ENCODE data around the gene CACNG6. TPM values are rescaled to one million over a fixed set of nuclear protein-coding genes. Genes with fewer than 3 reads are reported as not detected.
"Not testable (repeated sequence)": the region's sequence is repeated elsewhere in the genome, so short reads cannot be mapped to it uniquely, and the experiment has no call there.

The CACNG6 gene
- total and polyA plus RNA-seq, 7 experiments from 2014 or later, result 0.42 to 1.9 TPM; not detected in 5

GRCh38 chr19:54029930-54030490 is 38.6 kb downstream of the CACNG6 start:
- ATAC-seq (peak; percentile 51), DNase-seq (peak; percentile 9 to 55 (median 31))
- no peak overlapping the region for H3K4me3 ChIP-seq (ENCODE audit: low read length)
- peaks cover 6 to 38% (median 30%) of the 10 kb centered on the region in 5 donors for H3K27me3 Mint-ChIP-seq
- H3K36me3 Mint-ChIP-seq, result no peaks in the 10 kb centered on the region
- CTCF ChIA-PET, result interaction anchor here (0.5 to 2.4 kb wide), 9 partner anchors 9 to 1390 kb away, joined by 3 to 10 read pairs (median 3); no protein-coding TSS in a partner anchor
- H3K27me3 ChIP-seq (ENCODE audit: control insufficient read depth in 2 of 2, insufficient read depth in 2 of 2, low read length in 2 of 2), result no peaks in the 10 kb centered on the region
- H3K36me3 ChIP-seq (ENCODE audit: control insufficient read depth in 2 of 3, insufficient read depth in 3 of 3, low read length in 3 of 3), result no peaks in the 10 kb centered on the region
- H3K27ac ChIP-seq (ENCODE audit: low read depth, low read length), result no peak overlapping the region
- intact Hi-C loops (cut with micrococcal nuclease), result loop anchor here in 1 of 2 donors (1.0 to 5.0 kb wide), 3 partner anchors 237 to 833 kb away; no protein-coding TSS in a partner anchor
- no peak overlapping the region for H3K27ac Mint-ChIP-seq
- peaks cover 0 to 8% (median 0%) of the 10 kb centered on the region in 7 donors for H3K4me1 Mint-ChIP-seq
- H3K4me1 ChIP-seq (ENCODE audit: control insufficient read depth in 2 of 2, insufficient read depth in 2 of 2, low read length in 2 of 2), result no peaks in the 10 kb centered on the region
- no peaks in the 10 kb centered on the region for H3K9me3 ChIP-seq (ENCODE audit: control insufficient read depth in 2 of 3, low read length in 3 of 3)
- H3K9me3 Mint-ChIP-seq, result no peaks in the 10 kb centered on the region
- H3K4me3 Mint-ChIP-seq, result no peak overlapping the region
- POLR2A ChIA-PET, result no interaction called here

DNA sequence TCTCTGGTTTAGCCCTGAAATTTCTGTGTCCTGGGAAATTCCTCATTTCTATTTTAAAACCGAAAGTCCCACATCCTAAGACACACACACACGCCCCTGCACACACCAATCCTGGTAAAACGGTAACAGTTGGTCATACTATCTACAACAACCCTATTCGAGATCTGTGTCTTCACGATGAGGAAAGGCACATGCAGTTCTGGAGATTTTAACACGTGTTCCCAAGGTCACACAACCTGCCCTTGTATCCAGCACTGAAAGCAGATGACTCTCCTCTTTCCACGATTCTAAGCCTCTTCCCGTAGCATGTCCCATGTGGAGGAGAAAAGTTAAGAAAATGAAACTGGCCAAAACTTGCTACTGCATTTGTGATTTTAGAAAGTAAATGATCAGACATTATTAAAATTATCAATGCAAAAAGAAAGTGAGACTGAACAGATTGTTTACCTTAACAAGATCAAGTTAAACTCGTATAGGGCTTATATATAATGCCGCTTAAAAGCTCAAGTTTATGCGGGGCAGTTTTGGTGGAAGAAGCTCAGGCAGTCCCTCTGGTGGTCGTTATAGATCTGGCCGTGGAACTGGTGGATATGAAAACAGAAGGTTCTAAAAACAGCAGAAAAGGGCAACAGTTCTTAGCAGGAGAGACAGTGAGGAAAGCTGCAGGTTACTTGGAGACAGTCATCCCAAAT is 39.6 kb downstream of the CACNG6 start:
- Mint-ChIP-seq H3K9me3 (no peaks in the 10 kb centered on the region), H3K27ac (no peak overlapping the region), H3K36me3 (no peaks in the 10 kb centered on the region), H3K4me1 (peaks cover 0 to 8% (median 0%) of the 10 kb centered on the region in 7 donors), H3K27me3 (peaks cover 6 to 38% (median 30%) of the 10 kb centered on the region in 5 donors), H3K4me3 (no peak overlapping the region)
- Histone ChIP-seq H3K4me1 (ENCODE audit: control insufficient read depth in 2 of 2, insufficient read depth in 2 of 2, low read length in 2 of 2) (no peaks in the 10 kb centered on the region), H3K4me3 (ENCODE audit: low read length) (no peak overlapping the region), H3K27ac (ENCODE audit: low read depth, low read length) (no peak overlapping the region), H3K36me3 (ENCODE audit: control insufficient read depth in 2 of 3, insufficient read depth in 3 of 3, low read length in 3 of 3) (no peaks in the 10 kb centered on the region), H3K9me3 (ENCODE audit: control insufficient read depth in 2 of 3, low read length in 3 of 3) (no peaks in the 10 kb centered on the region), H3K27me3 (ENCODE audit: control insufficient read depth in 2 of 2, insufficient read depth in 2 of 2, low read length in 2 of 2) (no peaks in the 10 kb centered on the region)
- intact Hi-C loops (cut with micrococcal nuclease), result loop anchor here in 1 of 2 donors (1.0 to 5.0 kb wide), 3 partner anchors 238 to 834 kb away; no protein-coding TSS in a partner anchor
- CTCF ChIA-PET, result interaction anchor here (2.4 kb wide), 1 partner anchor 238 kb away, joined by 10 read pairs; no protein-coding TSS in a partner anchor
- no peak for DNase-seq
- POLR2A ChIA-PET, result no interaction called here
- no peak for ATAC-seq

DNA sequence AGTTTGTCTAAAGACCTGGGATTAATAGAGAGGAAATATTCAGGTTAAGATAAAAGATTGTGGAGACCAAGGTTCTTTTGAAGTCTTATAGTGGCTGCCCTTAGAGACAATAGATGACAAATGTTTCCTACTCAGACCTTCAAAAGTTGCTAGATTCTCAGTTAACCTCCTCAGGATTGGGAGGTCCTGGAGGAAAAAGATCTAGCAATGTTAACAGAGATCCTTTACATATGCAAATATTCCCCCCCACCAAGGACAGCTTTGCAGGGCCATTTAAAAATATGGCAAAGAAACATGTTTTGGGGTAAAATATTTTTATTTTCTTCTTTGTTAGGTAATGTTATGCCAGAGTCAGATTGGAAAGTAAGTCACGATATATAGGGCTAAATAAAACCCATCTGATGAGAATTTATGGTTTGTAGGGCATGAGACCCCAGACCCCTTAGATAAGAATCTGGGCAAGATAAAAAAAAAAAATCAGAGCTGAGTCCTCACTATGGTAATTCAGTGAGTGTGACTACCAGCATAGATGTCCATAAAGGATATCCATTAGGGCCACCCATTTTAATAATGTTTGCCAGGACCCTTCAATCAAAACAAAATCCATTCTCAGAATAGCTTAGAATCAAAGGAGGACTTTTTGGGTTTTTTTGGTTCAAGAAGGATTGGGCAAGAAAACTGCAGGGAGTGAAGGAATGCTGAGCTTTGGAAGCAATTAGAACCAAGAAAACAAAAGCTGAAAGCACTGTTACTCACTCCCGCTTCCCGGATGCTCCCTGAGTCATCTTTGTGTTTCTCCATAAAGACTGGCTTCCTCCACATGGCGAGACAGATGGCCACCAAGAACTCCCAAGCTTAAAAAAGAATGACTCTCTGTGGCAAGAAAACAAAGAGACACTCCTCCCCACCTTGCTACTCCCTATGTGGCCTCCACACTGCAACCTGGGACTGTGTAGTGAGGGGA is 44.1 kb downstream of the CACNG6 start:
- H3K36me3 ChIP-seq (ENCODE audit: control insufficient read depth in 2 of 3, insufficient read depth in 3 of 3, low read length in 3 of 3), result no peaks in the 10 kb centered on the region
- Mint-ChIP-seq H3K36me3 (no peaks in the 10 kb centered on the region), H3K27me3 (peaks cover 2 to 32% (median 25%) of the 10 kb centered on the region in 5 donors), H3K4me1 (peaks cover 0 to 5% (median 0%) of the 10 kb centered on the region in 7 donors), H3K4me3 (no peak overlapping the region), H3K27ac (no peak overlapping the region), H3K9me3 (peaks cover 0 to 2% (median 0%) of the 10 kb centered on the region in 11 donors)
- no peak overlapping the region for H3K27ac ChIP-seq (ENCODE audit: low read depth, low read length)
- no peaks in the 10 kb centered on the region for H3K27me3 ChIP-seq (ENCODE audit: control insufficient read depth in 2 of 2, insufficient read depth in 2 of 2, low read length in 2 of 2)
- ChIA-PET POLR2A (no interaction called here), CTCF (interaction anchor here (0.6 to 1.6 kb wide), 4 partner anchors 12 to 1550 kb away, joined by 3 to 4 read pairs (median 3); no protein-coding TSS in a partner anchor)
- DNase-seq (no peak), ATAC-seq (no peak)
- no peaks in the 10 kb centered on the region for H3K9me3 ChIP-seq (ENCODE audit: control insufficient read depth in 2 of 3, low read length in 3 of 3)
- H3K4me1 ChIP-seq (ENCODE audit: control insufficient read depth in 2 of 2, insufficient read depth in 2 of 2, low read length in 2 of 2), result no peaks in the 10 kb centered on the region
- H3K4me3 ChIP-seq (ENCODE audit: low read length), result no peak overlapping the region
- intact Hi-C loops (cut with micrococcal nuclease), result no loop called here

GRCh38 chr19:54036542-54036941 is 45.1 kb downstream of the CACNG6 start:
- POLR2A ChIA-PET; H3K9me3 ChIP-seq (ENCODE audit: control insufficient read depth in 2 of 3, low read length in 3 of 3); ATAC-seq; H3K4me1 Mint-ChIP-seq; H3K36me3 Mint-ChIP-seq; H3K4me3 Mint-ChIP-seq; H3K4me1 ChIP-seq (ENCODE audit: control insufficient read depth in 2 of 2, insufficient read depth in 2 of 2, low read length in 2 of 2); DNase-seq; CTCF ChIA-PET; intact Hi-C loops (cut with micrococcal nuclease); H3K36me3 ChIP-seq (ENCODE audit: control insufficient read depth in 2 of 3, insufficient read depth in 3 of 3, low read length in 3 of 3); H3K27ac Mint-ChIP-seq; H3K4me3 ChIP-seq (ENCODE audit: low read length); H3K27ac ChIP-seq (ENCODE audit: low read depth, low read length); H3K9me3 Mint-ChIP-seq; H3K27me3 ChIP-seq (ENCODE audit: control insufficient read depth in 2 of 2, insufficient read depth in 2 of 2, low read length in 2 of 2): not testable (repeated sequence)
- peaks cover 2 to 27% (median 16%) of the 10 kb centered on the region in 5 donors for H3K27me3 Mint-ChIP-seq

- H3K4me1 Mint-ChIP-seq, result no peaks in the 10 kb centered on the region
- ChIA-PET POLR2A (no interaction called here), CTCF (interaction anchor here (0.6 to 1.5 kb wide), 3 partner anchors 10 to 209 kb away, joined by 3 to 5 read pairs (median 4); no protein-coding TSS in a partner anchor)
- H3K36me3 Mint-ChIP-seq, result no peaks in the 10 kb centered on the region
- no peak overlapping the region for H3K27ac Mint-ChIP-seq
- Histone ChIP-seq H3K36me3 (ENCODE audit: control insufficient read depth in 2 of 3, insufficient read depth in 3 of 3, low read length in 3 of 3) (no peaks in the 10 kb centered on the region), H3K9me3 (ENCODE audit: control insufficient read depth in 2 of 3, low read length in 3 of 3) (no peaks in the 10 kb centered on the region), H3K27ac (ENCODE audit: low read depth, low read length) (no peak overlapping the region), H3K27me3 (ENCODE audit: control insufficient read depth in 2 of 2, insufficient read depth in 2 of 2, low read length in 2 of 2) (peaks cover 0 to 4% of the 10 kb centered on the region in 2 donors), H3K4me1 (ENCODE audit: control insufficient read depth in 2 of 2, insufficient read depth in 2 of 2, low read length in 2 of 2) (no peaks in the 10 kb centered on the region), H3K4me3 (ENCODE audit: low read length) (no peak overlapping the region)
- DNase-seq (no peak), ATAC-seq (no peak)
- intact Hi-C loops (cut with micrococcal nuclease), result no loop called here
- H3K4me3 Mint-ChIP-seq, result no peak overlapping the region
- H3K9me3 Mint-ChIP-seq, result peaks cover 0 to 3% (median 0%) of the 10 kb centered on the region in 11 donors
- peaks cover 0 to 39% (median 31%) of the 10 kb centered on the region in 5 donors for H3K27me3 Mint-ChIP-seq
These were observed 48.6 kb downstream of the CACNG6 start for GRCh38 chr19:54040003-54040402.

- no peaks in the 10 kb centered on the region for H3K9me3 ChIP-seq (ENCODE audit: control insufficient read depth in 2 of 3, low read length in 3 of 3)
- no peak for DNase-seq
- H3K9me3 Mint-ChIP-seq, result peaks cover 0 to 5% (median 0%) of the 10 kb centered on the region in 11 donors
- peaks cover 0 to 4% of the 10 kb centered on the region in 2 donors for H3K27me3 ChIP-seq (ENCODE audit: control insufficient read depth in 2 of 2, insufficient read depth in 2 of 2, low read length in 2 of 2)
- no peaks in the 10 kb centered on the region for H3K4me1 Mint-ChIP-seq
- ATAC-seq, result no peak
- no peak overlapping the region for H3K4me3 Mint-ChIP-seq
- intact Hi-C loops (cut with micrococcal nuclease), result no loop called here
- no peaks in the 10 kb centered on the region for H3K4me1 ChIP-seq (ENCODE audit: control insufficient read depth in 2 of 2, insufficient read depth in 2 of 2, low read length in 2 of 2)
- no peak overlapping the region for H3K4me3 ChIP-seq (ENCODE audit: low read length)
- H3K36me3 ChIP-seq (ENCODE audit: control insufficient read depth in 2 of 3, insufficient read depth in 3 of 3, low read length in 3 of 3), result no peaks in the 10 kb centered on the region
- ChIA-PET POLR2A (no interaction called here), CTCF (no interaction called here)
- H3K36me3 Mint-ChIP-seq, result no peaks in the 10 kb centered on the region
- H3K27ac Mint-ChIP-seq, result no peak overlapping the region
- H3K27me3 Mint-ChIP-seq, result peaks cover 0 to 51% (median 46%) of the 10 kb centered on the region in 5 donors
- no peak overlapping the region for H3K27ac ChIP-seq (ENCODE audit: low read depth, low read length)
These were observed 50.7 kb downstream of the CACNG6 start for GRCh38 chr19:54041969-54042606.
